Small intestine (tissue), 16 donors: ENCODE results near the gene MFAP3L. TPM values are rescaled to one million over a fixed set of nuclear protein-coding genes. Genes with fewer than 3 reads are reported as not detected.

Experiments
- DNase-seq, 2 donors: peaks; one replicate each; pipeline versions ENCODE4 v3.0.0 to v3.0.0-alpha.2; 2013
- FAIRE-seq: peaks from 2 replicates; lab custom pipeline; 2012; peaks lifted over from hg19 to GRCh38; lab: Jason Lieb, UNC
- H3K27ac ChIP-seq, 3 donors: one replicate each; pipeline ENCODE4 v1.5.1; 2013; ENCODE audit warnings: low read length in 2 of 3, mild to moderate bottlenecking in 2 of 3, control low read depth in 1 of 3, inconsistent platforms in 1 of 3, low read depth in 1 of 3, moderate library complexity in 1 of 3
- H3K27me3 ChIP-seq, 3 donors: one replicate each; pipeline ENCODE4 v1.6.1; 2013; ENCODE audit warnings: low read length in 3 of 3, inconsistent platforms in 1 of 3; ENCODE audit not compliant: control insufficient read depth in 3 of 3, insufficient read depth in 3 of 3
- H3K36me3 ChIP-seq, 3 donors: one replicate each; pipeline ENCODE4 v1.6.1; 2013; ENCODE audit warnings: low read length in 3 of 3, inconsistent platforms in 1 of 3, low read depth in 1 of 3, mild to moderate bottlenecking in 1 of 3, moderate library complexity in 1 of 3; ENCODE audit not compliant: control insufficient read depth in 3 of 3, insufficient read depth in 2 of 3
- H3K4me1 ChIP-seq, 3 donors: one replicate each; pipeline ENCODE4 v1.6.1; 2013; ENCODE audit warnings: low read length in 2 of 3, inconsistent platforms in 1 of 3, low read depth in 1 of 3, mild to moderate bottlenecking in 1 of 3, moderate library complexity in 1 of 3; ENCODE audit not compliant: control insufficient read depth in 3 of 3, insufficient read depth in 2 of 3
- H3K4me3 ChIP-seq, 3 donors: one replicate each; pipeline ENCODE4 v1.5.1; 2013; ENCODE audit warnings: low read length in 3 of 3, control low read depth in 1 of 3, inconsistent platforms in 1 of 3, low read depth in 1 of 3, mild to moderate bottlenecking in 1 of 3, moderate library complexity in 1 of 3
- H3K9me3 ChIP-seq, 2 donors: one replicate each; pipeline ENCODE4 v1.6.1; 2013; ENCODE audit warnings: low read depth in 1 of 2, low read length in 1 of 2; ENCODE audit not compliant: control insufficient read depth in 2 of 2, insufficient read depth in 1 of 2
- WGBS, 3 donors: extraction: QIAGEN DNeasy Blood & Tissue Kit; methylation state at CpG; one replicate each; pipeline ENCODE4 v1.1.7; 2013; 5-methylcytosine and 5-hydroxymethylcytosine counted together
- long read RNA-seq, 10 donors: transcript quantifications; one replicate each; lab custom pipeline, GENCODE V29; 2026
- polyA plus RNA-seq, 4 donors: library from polyadenylated mRNA; stranded (reverse) in 3 of 4; unstranded in 1 of 4; fragments of 200-250 nt in 3 of 4; fragments of 120-200 nt in 1 of 4; gene quantifications; one replicate each; pipeline versions ENCODE4 v1.2.1 to v1.2.3, GENCODE V29; 2013
- donor health status: healthy with polysubstance abuse.
- donor health status: control.
- donor health status: control.
- donor health status: Bipolar disorder and iron deficiency.
- donor health status: healthy.

Gene MFAP3L
- 1 to 10 TPM in 1 of 4 donors, under 1 TPM in 3; under 0.01 to 2.7 (median 0.61) TPM for polyA plus RNA-seq
- long read RNA-seq, donor 1, partial matches to known transcripts = 0 of 1 reads
- long read RNA-seq, donor 1, other reads (novel, unspliced or antisense) = 0 of 1 reads
- long read RNA-seq, donor 2 = 0 reads
- long read RNA-seq, donor 3 = 0 reads
- long read RNA-seq, donor 4 = 0 reads
- long read RNA-seq, donor 5 = 0 reads
- long read RNA-seq, donor 6 = 0 reads
- long read RNA-seq, donor 7 = 0 reads
- long read RNA-seq, donor 8 = 0 reads
- long read RNA-seq, donor 9 = 0 reads
- long read RNA-seq, donor 10 = 0 reads

DNA sequence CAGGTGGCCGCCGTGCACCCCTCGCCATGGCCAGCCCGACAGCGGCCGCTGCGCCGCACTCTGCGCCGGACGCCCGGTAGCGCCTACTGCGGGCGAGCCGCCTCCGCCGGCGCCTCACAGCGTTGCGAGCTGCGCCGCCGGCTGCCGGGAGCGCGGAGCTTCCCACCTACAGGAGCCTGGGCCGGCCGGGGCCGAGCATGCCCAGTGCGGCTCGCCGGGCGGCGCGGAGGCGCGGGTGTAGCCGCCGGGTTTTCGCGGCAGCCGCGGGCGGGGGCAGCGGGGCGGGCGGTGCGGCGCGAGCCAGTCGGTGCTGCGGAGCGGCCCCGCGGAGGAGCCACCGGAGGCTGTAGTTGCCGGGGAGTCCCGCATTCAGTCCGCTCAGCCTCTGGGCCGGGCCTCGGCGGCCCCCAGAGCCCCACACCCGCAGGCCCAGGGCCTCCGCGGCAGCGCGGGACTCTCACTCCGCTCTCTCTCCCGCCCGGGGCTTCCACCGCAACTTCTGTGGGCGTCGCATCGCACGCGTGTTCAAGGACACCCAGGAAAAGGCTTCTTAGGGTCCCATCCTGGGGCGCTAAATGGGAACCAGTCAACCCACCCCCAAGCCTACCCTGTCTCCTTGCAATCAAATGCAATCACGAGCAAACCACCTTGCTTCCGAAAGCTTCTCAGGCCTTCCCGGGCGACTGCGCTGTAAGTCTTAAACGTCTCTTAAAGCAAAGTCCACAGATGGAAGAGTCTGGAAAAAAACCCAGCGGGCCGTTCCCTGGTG is at the start of gene MFAP3L:
TSS of gene MFAP3L (minus strand) at position 143 of the 769 bp plus-strand sequence. CDS start 20,518 bp downstream, outside the sequence.
- DNase-seq (peak; percentile 85 to 96), FAIRE-seq (no peak)
- peak within 1 kb of the TSS; percentile 78 to 88 (median 81) for H3K4me3 ChIP-seq
- 0 to 1% (median 1%) methylated on average over 45 to 86 of the region's 86 CpGs for WGBS, 3 donors
- H3K27me3 ChIP-seq = peaks cover 0 to 8% (median 7%) of the 10 kb centered on the region in 3 donors
- H3K4me1 ChIP-seq = peaks cover 0 to 7% (median 0%) of the 10 kb centered on the region in 3 donors
- H3K9me3 ChIP-seq = no peaks in the 10 kb centered on the region
- no peaks in the 10 kb centered on the region for H3K36me3 ChIP-seq
- H3K27ac ChIP-seq = peak within 1 kb of the TSS; percentile 63 to 96 (median 90)

DNA sequence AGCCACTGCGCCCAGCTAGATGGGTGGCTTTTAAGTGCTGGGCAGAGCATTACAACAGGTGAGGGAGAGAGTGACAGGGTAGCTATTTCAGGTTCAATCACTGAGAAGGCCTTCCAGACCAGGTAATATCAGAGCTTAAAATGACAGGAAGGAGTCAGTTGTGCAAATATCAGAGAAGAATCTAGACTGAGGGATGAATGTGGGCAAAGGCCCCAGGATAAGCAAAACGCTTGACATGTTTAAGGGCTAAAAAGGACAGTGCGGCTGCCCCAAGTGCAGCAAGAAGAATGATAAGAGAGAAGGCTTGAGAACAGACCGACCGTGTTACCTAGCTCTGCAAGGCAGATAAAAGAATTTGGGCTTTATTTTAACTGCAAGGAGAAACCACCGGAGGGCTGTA is 45.0 kb upstream of the MFAP3L start:
- FAIRE-seq = no peak
- H3K4me3 ChIP-seq = no peak overlapping the region
- H3K27me3 ChIP-seq = no peaks in the 10 kb centered on the region
- no peak overlapping the region for H3K27ac ChIP-seq
- no peaks in the 10 kb centered on the region for H3K4me1 ChIP-seq
- 91 to 96% (median 92%) methylated on average over 6 of the region's 6 CpGs for whole genome bisulfite sequencing, 3 donors
- H3K36me3 ChIP-seq = peaks cover 0 to 30% (median 0%) of the 10 kb centered on the region in 3 donors
- no peaks in the 10 kb centered on the region for H3K9me3 ChIP-seq
- DNase-seq = no peak

DNA sequence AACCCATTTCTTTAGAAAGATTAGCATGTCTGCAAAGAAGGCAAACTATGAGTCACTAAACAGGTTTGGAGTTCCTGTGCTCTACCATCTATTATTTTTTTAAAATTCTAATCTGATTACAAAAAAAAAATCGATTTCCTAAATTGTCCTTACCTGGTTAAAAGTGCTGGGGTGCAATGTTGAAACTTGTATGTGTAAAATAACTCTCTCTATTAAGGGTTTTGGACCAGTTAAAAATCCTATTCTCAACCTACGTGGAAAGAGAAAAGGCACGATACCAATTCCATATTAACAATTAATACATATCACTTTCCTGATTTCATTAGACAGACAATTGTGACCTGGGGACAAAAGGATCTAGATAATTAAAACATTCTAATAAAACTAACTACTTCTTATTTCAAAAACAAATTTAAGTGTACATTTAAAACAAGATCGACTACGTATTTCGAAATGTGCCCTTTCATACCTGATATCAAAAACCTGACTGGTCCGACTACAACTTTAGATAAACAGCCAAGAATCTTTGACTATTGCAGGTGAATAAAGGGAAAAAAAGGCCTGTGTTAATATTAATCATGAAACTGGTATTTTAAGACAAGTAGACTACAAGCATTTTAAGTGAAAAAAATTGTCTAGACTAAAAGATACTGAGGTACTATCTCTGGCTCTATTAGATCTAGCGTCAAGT is 42.4 kb upstream of the MFAP3L start:
- DNase-seq (no peak), FAIRE-seq (no peak)
- WGBS, 3 donors = 81 to 91% (median 81%) methylated on average over 8 of the region's 8 CpGs
- Histone ChIP-seq H3K9me3 (no peaks in the 10 kb centered on the region), H3K36me3 (peaks cover 0 to 25% (median 0%) of the 10 kb centered on the region in 3 donors), H3K4me1 (no peaks in the 10 kb centered on the region), H3K27ac (no peak overlapping the region), H3K4me3 (no peak overlapping the region), H3K27me3 (no peaks in the 10 kb centered on the region)

DNA sequence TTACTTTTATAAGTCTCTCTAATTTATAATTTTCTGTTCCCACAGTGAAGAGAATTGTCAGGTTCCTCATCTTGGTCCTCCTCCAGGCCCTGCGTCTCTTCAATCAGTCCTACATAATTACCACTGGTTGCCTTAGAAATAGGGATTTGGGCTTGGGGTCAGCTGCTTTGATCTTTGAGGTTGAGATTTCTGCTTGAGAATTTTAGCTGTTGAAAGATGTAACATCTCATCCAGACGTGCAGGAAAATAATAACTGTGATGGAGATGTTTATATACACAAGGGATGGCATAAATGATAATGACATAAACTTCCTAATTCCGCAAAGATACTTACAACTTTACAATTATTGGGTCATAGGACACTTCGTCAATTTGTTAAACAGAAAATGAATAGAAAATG is 33.2 kb upstream of the MFAP3L start:
- no peaks in the 10 kb centered on the region for H3K27me3 ChIP-seq
- DNase-seq (no peak), FAIRE-seq (no peak)
- no peaks in the 10 kb centered on the region for H3K4me1 ChIP-seq
- no peak overlapping the region for H3K27ac ChIP-seq
- no peak overlapping the region for H3K4me3 ChIP-seq
- no peaks in the 10 kb centered on the region for H3K9me3 ChIP-seq
- peaks cover 0 to 7% (median 0%) of the 10 kb centered on the region in 3 donors for H3K36me3 ChIP-seq
- WGBS, 3 donors = 84 to 93% (median 86%) methylated on average over 4 of the region's 4 CpGs

DNA sequence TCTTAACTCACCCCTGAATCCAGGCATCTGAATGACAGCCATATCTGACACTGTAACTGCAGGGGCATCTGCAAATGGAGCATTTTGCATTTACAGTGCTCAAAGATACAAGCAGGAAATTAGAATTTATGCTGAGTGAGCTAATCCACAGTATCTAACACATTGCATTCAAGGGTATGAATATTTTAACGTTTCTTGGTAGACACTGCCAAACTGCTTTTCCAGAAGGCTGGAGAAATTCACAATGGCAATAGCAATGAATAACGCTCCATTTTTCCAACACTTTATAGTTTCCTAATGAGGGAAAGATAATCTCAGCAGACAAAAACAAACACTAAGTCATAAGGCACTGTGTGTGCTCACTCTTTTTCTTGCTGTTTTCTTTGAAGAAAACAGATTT is 32.6 kb upstream of the MFAP3L start:
- no peaks in the 10 kb centered on the region for H3K9me3 ChIP-seq
- WGBS, 3 donors = 77 to 79% (median 79%) methylated on average over 2 of the region's 2 CpGs
- no peaks in the 10 kb centered on the region for H3K4me1 ChIP-seq
- H3K27me3 ChIP-seq = no peaks in the 10 kb centered on the region
- no peak overlapping the region for H3K4me3 ChIP-seq
- no peak overlapping the region for H3K27ac ChIP-seq
- DNase-seq = no peak
- H3K36me3 ChIP-seq = peaks cover 0 to 7% (median 0%) of the 10 kb centered on the region in 3 donors
- FAIRE-seq = no peak

DNA sequence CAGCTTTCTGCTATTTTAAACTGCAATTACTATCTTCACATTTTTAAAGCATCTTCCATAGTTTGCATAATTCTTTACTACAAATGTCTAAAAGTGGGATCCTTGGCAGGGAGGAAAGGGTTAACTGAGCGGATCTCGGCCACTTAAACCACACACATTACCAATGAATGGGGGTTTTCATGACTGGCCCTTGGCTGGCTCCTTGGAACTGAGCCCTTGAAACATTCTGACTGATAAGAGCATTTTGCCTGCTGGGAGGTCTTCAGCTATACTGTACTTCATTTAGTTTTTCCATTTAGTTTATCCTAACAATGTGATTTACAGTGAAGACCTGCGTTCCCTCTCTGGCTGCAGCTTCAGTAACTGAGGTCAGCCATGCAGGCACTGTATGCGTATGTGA is 31.7 kb upstream of the MFAP3L start:
- FAIRE-seq = no peak
- H3K36me3 ChIP-seq = peaks cover 0 to 7% (median 0%) of the 10 kb centered on the region in 3 donors
- WGBS, 3 donors = 76 to 84% (median 77%) methylated on average over 4 of the region's 4 CpGs

DNA sequence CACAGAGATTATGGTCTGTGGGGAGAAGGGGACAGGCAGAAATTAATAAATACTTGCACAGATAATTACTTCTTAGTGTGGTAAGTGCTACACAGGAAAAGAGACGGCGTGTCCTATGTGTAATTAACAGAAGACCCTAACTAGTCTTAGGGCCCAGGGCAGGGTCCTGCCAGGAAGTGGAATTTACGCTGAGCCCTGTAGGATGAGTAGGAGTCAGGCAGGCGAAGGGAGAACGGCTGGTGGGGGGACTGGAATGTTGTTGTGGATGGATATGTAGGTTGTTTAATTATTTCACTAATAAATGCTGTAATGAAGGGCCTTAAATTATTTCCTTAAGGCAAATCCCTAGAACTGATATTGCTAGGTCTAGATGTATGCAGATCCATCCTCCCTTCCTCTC is 26.7 kb upstream of the MFAP3L start:
- no peak overlapping the region for H3K27ac ChIP-seq
- no peaks in the 10 kb centered on the region for H3K4me1 ChIP-seq
- DNase-seq (no peak), FAIRE-seq (no peak)
- no peak overlapping the region for H3K4me3 ChIP-seq
- peaks cover 0 to 1% (median 0%) of the 10 kb centered on the region in 3 donors for H3K36me3 ChIP-seq
- WGBS, 3 donors = 79 to 89% (median 87%) methylated on average over 5 of the region's 5 CpGs
- no peaks in the 10 kb centered on the region for H3K9me3 ChIP-seq
- H3K27me3 ChIP-seq = no peaks in the 10 kb centered on the region

More for the DNA sequence above, 31.7 kb upstream of the MFAP3L start:
- H3K4me3 ChIP-seq = no peak overlapping the region
- H3K27me3 ChIP-seq = no peaks in the 10 kb centered on the region
- no peak overlapping the region for H3K27ac ChIP-seq
- no peaks in the 10 kb centered on the region for H3K9me3 ChIP-seq
- DNase-seq = no peak
- H3K4me1 ChIP-seq = no peaks in the 10 kb centered on the region

DNA sequence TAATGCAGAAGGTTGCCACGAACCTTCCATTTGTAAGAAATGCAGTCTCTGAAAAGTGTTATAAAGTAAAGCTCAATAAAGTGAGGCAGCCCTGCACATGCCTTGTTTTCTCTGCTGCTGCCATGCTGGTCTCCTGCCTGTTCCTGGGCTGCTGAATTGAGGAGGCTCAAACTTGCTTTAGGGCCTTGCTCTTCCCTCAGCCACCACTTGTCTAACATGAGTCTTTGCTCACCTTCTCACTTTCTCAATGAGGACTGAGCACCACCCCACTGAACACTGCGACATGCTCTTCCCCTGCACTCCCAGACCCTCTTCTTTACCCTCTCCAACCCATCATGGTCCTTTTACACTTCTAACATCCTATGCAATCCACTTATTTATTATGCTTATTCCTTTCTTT is 25.2 kb upstream of the MFAP3L start:
- WGBS, 3 donors = 80 to 93% (median 82%) methylated on average over 2 of the region's 2 CpGs
- Histone ChIP-seq H3K36me3 (no peaks in the 10 kb centered on the region), H3K4me1 (no peaks in the 10 kb centered on the region), H3K9me3 (no peaks in the 10 kb centered on the region), H3K27ac (no peak overlapping the region), H3K4me3 (no peak overlapping the region), H3K27me3 (no peaks in the 10 kb centered on the region)
- DNase-seq (no peak), FAIRE-seq (no peak)
